Transverse colon (tissue), 4 donors: ENCODE data around the gene OR10A4. TPM values are rescaled to one million over a fixed set of nuclear protein-coding genes. Genes with fewer than 3 reads are reported as not detected.

Experiments used
- DNase-seq: peaks from one replicate; pipeline ENCODE4 v3.0.0-alpha.2; 2019
- H3K27ac ChIP-seq, 4 donors: fragments of 200-600 bp; sonication (generic); 2 replicates each; pipeline ENCODE4 v1.5.1; 2016 to 2018; ENCODE audit warnings: inconsistent platforms in 4 of 4
- H3K27me3 ChIP-seq: fragments of 200-600 bp; sonication (generic); 2 replicates; pipeline ENCODE4 v1.5.1; 2017; ENCODE audit warnings: inconsistent platforms
- H3K36me3 ChIP-seq, 4 donors: fragments of 200-600 bp; sonication (generic); 2 replicates each; pipeline ENCODE4 v1.5.1; 2017 to 2019; ENCODE audit warnings: inconsistent platforms in 4 of 4
- H3K4me1 ChIP-seq, 4 donors: fragments of 200-600 bp; sonication (generic); 2 replicates each; pipeline ENCODE4 v1.5.1; 2017 to 2020; ENCODE audit warnings: inconsistent platforms in 4 of 4
- H3K4me3 ChIP-seq, 4 donors: fragments of 200-600 bp; sonication (generic); 1 replicate in 1 of 4; 2 replicates in 3 of 4; pipeline versions ENCODE4 v1.5.1 to v1.6.1; 2017 to 2019; ENCODE audit warnings: inconsistent platforms in 4 of 4
- H3K9me3 ChIP-seq, 2 donors: fragments of 200-600 bp; sonication (generic); 2 replicates each; pipeline ENCODE4 v1.5.1; 2017 to 2019; ENCODE audit warnings: inconsistent platforms in 2 of 2
- CTCF ChIP-seq, 5 experiments: fragments of 200-600 bp in 3 of 5; fragments of 450-650 bp in 2 of 5; sonication (generic) in 3 of 5; IDR thresholded peaks; 1 replicate in 2 of 5; 2 replicates in 3 of 5; pipeline ENCODE4 v1.5.1; 2016 to 2017; ENCODE audit warnings: antibody characterized with exemption in 5 of 5, inconsistent platforms in 3 of 5, mild to moderate bottlenecking in 2 of 5, moderate library complexity in 1 of 5
- EP300 ChIP-seq: sonication (generic); formaldehyde crosslinking; IDR thresholded peaks from one replicate; pipeline ENCODE4 v1.6.1; 2017; ENCODE audit warnings: antibody characterized with exemption, low read depth
- POLR2A ChIP-seq: fragments of 450-650 bp; IDR thresholded peaks from one replicate; pipeline ENCODE4 v1.6.1; 2016; ENCODE audit warnings: antibody characterized with exemption, mild to moderate bottlenecking, moderate library complexity
- POLR2AphosphoS5 ChIP-seq, 3 donors: sonication (generic); formaldehyde crosslinking; IDR thresholded peaks; one replicate each; pipeline ENCODE4 v1.6.1; 2016; ENCODE audit warnings: antibody characterized with exemption in 3 of 3
- WGBS, 2 donors: methylation state at CpG; one replicate each; pipeline ENCODE4 v1.1.5; 2018; ENCODE audit warnings: low coverage in 1 of 2; 5-methylcytosine and 5-hydroxymethylcytosine counted together
- in situ Hi-C, 4 donors: fragments of 200-750 bp; cut with MboI; loops; one replicate each; pipeline versions ENCODE4 v1.15.0 to v1.15.1; 2017; ENCODE audit warnings: low sequenced_read_pairs in 3 of 4, low pct_ligation_motif_present in 1 of 4, low pct_unique_long_range_greater_than_20kb in 1 of 4
- intact Hi-C: fragments of 100-400 bp; cut with DNase I; formaldehyde crosslinking; loops from one replicate; pipeline ENCODE4 v1.15.1; 2023; ENCODE audit warnings: low total_unique reads
- total RNA-seq, 4 donors: library from RNA; depleted of rRNA; stranded (reverse); fragments of >200 nt; gene quantifications; one replicate each; pipeline ENCODE4 v1.1.0, GENCODE V29; 2016

OR10A4 gene, protein sequence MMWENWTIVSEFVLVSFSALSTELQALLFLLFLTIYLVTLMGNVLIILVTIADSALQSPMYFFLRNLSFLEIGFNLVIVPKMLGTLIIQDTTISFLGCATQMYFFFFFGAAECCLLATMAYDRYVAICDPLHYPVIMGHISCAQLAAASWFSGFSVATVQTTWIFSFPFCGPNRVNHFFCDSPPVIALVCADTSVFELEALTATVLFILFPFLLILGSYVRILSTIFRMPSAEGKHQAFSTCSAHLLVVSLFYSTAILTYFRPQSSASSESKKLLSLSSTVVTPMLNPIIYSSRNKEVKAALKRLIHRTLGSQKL
- total RNA-seq = not detected

DNA sequence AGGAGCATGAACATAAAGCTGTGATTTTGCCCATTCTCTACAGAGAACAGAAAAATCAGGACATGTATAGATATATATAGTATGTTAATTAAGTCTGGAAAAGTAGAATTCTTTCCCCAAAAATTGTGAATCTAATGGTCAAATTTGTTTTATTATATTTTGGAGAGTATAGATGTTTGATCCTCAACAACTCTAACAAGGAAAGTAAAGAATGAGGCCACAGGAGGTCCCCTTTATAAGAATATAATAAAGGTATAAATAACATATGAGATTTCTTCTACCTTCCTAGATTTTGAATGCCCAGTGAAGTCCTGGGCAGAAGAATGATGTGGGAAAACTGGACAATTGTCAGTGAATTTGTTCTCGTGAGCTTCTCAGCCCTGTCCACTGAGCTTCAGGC, at the start of gene OR10A4:
Gene OR10A4 (plus strand): TSS at position 301 of the 400 bp plus-strand sequence. CDS start 23 bp downstream, at position 324.
- TF ChIP-seq POLR2AphosphoS5 (IDR thresholded peaks at IDR 0.05) (no peak), EP300 (no peak), POLR2A (no peak), CTCF (IDR thresholded peaks at IDR 0.05) (no peak)
- intact Hi-C loops (no loop called here), in situ Hi-C loops (no loop called here)
- Histone ChIP-seq H3K9me3 (no peaks in the 10 kb centered on the region), H3K36me3 (no peaks in the 10 kb centered on the region), H3K27me3 (no peaks in the 10 kb centered on the region), H3K27ac (no peak within 1 kb of the TSS), H3K4me3 (no peak within 1 kb of the TSS), H3K4me1 (no peaks in the 10 kb centered on the region)
- WGBS, 2 donors = 92 to 100% methylated on average over 1 of the region's 1 CpG
- DNase-seq = no peak

DNA sequence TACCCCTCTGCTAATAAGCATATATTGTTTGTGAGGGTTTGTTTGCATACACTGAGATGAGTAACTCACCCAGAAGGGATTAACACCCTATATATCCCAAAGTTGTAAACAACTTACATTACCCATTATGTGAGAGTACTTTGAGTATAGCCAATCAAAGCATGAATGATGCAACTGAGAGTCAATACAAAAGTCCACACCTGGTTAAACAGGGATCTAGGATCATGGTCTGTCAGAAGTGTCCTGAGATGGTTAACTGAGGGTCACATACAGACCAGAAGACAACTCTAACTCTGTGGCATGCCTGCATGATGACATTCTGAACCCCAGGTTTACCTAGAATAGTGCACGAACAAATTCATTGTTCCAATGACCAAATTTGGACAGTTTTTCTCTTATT, 48.3 kb upstream of the OR10A4 start:
- H3K27me3 ChIP-seq = no peaks in the 10 kb centered on the region
- TF ChIP-seq CTCF (IDR thresholded peaks at IDR 0.05) (no peak), POLR2A (no peak), POLR2AphosphoS5 (IDR thresholded peaks at IDR 0.05) (no peak), EP300 (no peak)
- intact Hi-C loops (no loop called here), in situ Hi-C loops (no loop called here)
- no peaks in the 10 kb centered on the region for H3K9me3 ChIP-seq
- H3K4me3 ChIP-seq = no peak overlapping the region
- H3K4me1 ChIP-seq = no peaks in the 10 kb centered on the region
- DNase-seq = no peak
- WGBS, 2 donors = 79 to 100% methylated on average over 1 of the region's 1 CpG
- no peaks in the 10 kb centered on the region for H3K36me3 ChIP-seq
- no peak overlapping the region for H3K27ac ChIP-seq

DNA sequence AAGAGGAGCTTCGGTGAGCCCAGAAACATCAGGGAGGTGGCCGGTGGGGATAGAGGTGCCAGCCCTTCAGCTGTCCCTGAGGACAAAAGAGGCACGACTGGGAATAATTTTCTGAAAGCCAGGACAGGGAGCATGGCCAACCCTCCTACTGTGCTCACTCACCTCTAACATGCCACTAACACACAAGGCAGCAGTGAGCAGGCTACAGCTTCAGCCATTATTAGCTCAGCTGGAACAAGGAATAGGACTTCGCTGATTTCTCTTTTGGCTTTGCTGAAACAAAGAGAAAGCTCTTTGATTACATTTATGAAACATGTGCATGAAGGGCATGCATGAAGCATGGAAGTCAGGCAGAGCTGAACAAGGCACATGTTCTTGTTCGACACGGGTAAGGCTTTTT, 43.1 kb upstream of the OR10A4 start:
- TF ChIP-seq POLR2A = no peak
- TF ChIP-seq EP300 = no peak
- TF ChIP-seq POLR2AphosphoS5 (IDR thresholded peaks at IDR 0.05) = no peak
- TF ChIP-seq CTCF (IDR thresholded peaks at IDR 0.05) = no peak
- 83 to 88% methylated on average over 2 to 6 of the region's 6 CpGs for WGBS, 2 donors
- H3K27ac ChIP-seq = no peak overlapping the region
- in situ Hi-C loops (no loop called here), intact Hi-C loops (no loop called here)
- DNase-seq = no peak
- no peaks in the 10 kb centered on the region for H3K9me3 ChIP-seq
- H3K4me3 ChIP-seq = no peak overlapping the region
- H3K27me3 ChIP-seq = no peaks in the 10 kb centered on the region
- H3K36me3 ChIP-seq = no peaks in the 10 kb centered on the region
- H3K4me1 ChIP-seq = no peaks in the 10 kb centered on the region

DNA sequence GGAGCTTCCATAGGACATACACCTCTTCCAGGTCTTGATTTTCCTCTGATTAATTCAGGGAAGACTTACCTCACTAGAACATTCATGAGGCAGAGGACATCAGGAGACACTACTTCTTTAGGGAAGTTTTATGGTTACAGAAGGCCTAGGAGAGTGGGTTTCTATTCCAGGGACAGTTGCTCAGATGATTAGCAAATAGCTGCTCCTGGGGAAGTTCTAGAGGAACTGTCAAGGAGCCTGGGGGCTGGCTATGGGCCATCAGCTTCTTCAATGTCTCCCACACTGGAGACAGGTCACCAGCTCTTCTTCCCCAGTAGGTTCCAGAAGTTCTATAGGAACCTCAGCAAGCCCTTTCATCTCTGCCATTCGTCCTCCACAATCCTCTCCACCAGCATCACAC, 42.4 kb upstream of the OR10A4 start:
- Histone ChIP-seq H3K4me3 (no peak overlapping the region), H3K9me3 (no peaks in the 10 kb centered on the region), H3K36me3 (no peaks in the 10 kb centered on the region), H3K27me3 (no peaks in the 10 kb centered on the region), H3K4me1 (no peaks in the 10 kb centered on the region), H3K27ac (no peak overlapping the region)
- TF ChIP-seq EP300 = no peak
- TF ChIP-seq POLR2AphosphoS5 (IDR thresholded peaks at IDR 0.05) = no peak
- no peak for TF ChIP-seq CTCF (IDR thresholded peaks at IDR 0.05)
- TF ChIP-seq POLR2A = no peak
- in situ Hi-C loops = no loop called here
- 50 to 53% methylated on average over 1 of the region's 1 CpG for WGBS, 2 donors
- no peak for DNase-seq
- intact Hi-C loops = no loop called here
